Caco-2 (cell line): ENCODE data around the gene GJA5. TPM values are rescaled to one million over a fixed set of nuclear protein-coding genes. Genes with fewer than 3 reads are reported as not detected.
A peak's percentile ranks its signal among the peaks of the same experiment; 100 is the strongest.

ENCODE experiments used
- BruUV-seq: library from RNA; stranded (reverse); fragments of 400-500 nt; replicated peaks from 2 replicates; lab custom pipeline; 2021; lab: Mats Ljungman, UMichigan
- CTCF ChIA-PET: fragments of 300-600 bp; sonication (Branson Sonifier 250); formaldehyde crosslinking; loops from one replicate; lab custom pipeline; 2022; ENCODE audit warnings: antibody characterized with exemption; lab: Charles Lee
- POLR2A ChIA-PET: fragments of 300-600 bp; sonication (Branson Sonifier 250); formaldehyde crosslinking; loops from one replicate; lab custom pipeline; 2022; ENCODE audit warnings: antibody characterized with exemption; lab: Charles Lee
- DNase-seq, 2 experiments: peaks; one replicate each; pipeline versions ENCODE4 v3.0.0 to v3.0.0-alpha.2; 2020 to 2022
- H3K27me3 ChIP-seq: replicated peaks from 2 replicates; pipeline ENCODE4 v1.6.0; 2011; ENCODE audit warnings: low read length; ENCODE audit not compliant: control insufficient read depth, insufficient read depth
- H3K36me3 ChIP-seq: 2 replicates; pipeline ENCODE4 v1.5.1; 2011; ENCODE audit warnings: low read length; ENCODE audit not compliant: control insufficient read depth, insufficient read depth
- H3K4me1 ChIP-seq: fragments of 250-450 bp; sonication (Bioruptor Pico); 2 replicates; pipeline ENCODE4 v1.5.1; 2020; ENCODE audit warnings: mild to moderate bottlenecking
- H3K4me3 ChIP-seq: 2 replicates; pipeline ENCODE4 v1.5.1; 2011; ENCODE audit warnings: low read depth, mild to moderate bottlenecking, control low read depth, low read length
- H3K9me3 ChIP-seq: fragments of 250-450 bp; sonication (Bioruptor Pico); 2 replicates; pipeline ENCODE4 v1.5.1; 2020; ENCODE audit warnings: mild to moderate bottlenecking, moderate library complexity
- H3K27ac Mint-ChIP-seq: one replicate; pipeline ENCODE4 v1.8.0; 2022; ENCODE audit warnings: mixed read lengths; ENCODE audit not compliant: unreplicated experiment
- H3K27me3 Mint-ChIP-seq: one replicate; pipeline ENCODE4 v1.8.0; 2022; ENCODE audit warnings: mixed read lengths; ENCODE audit not compliant: insufficient read depth, unreplicated experiment
- H3K36me3 Mint-ChIP-seq: one replicate; pipeline ENCODE4 v1.8.0; 2022; ENCODE audit warnings: mild to moderate bottlenecking, mixed read lengths; ENCODE audit not compliant: insufficient read depth, unreplicated experiment
- H3K4me1 Mint-ChIP-seq: one replicate; pipeline ENCODE4 v1.8.0; 2022; ENCODE audit warnings: low read depth, mixed read lengths; ENCODE audit not compliant: unreplicated experiment
- H3K4me3 Mint-ChIP-seq: one replicate; pipeline ENCODE4 v1.8.0; 2022; ENCODE audit warnings: mild to moderate bottlenecking, moderate library complexity, mixed read lengths; ENCODE audit not compliant: unreplicated experiment
- H3K9me3 Mint-ChIP-seq: one replicate; pipeline ENCODE4 v1.8.0; 2022; ENCODE audit warnings: mixed read lengths; ENCODE audit not compliant: unreplicated experiment
- CTCF ChIP-seq, 2 experiments: fragments of 200-600 bp in 1 of 2; IDR thresholded peaks; 1 replicate in 1 of 2; 2 replicates in 1 of 2; pipeline versions ENCODE4 v1.5.1 to v1.8.0; 2011 to 2022; ENCODE audit warnings: antibody characterized with exemption in 1 of 2, control low read depth in 1 of 2, inconsistent platforms in 1 of 2, low read depth in 1 of 2, low read length in 1 of 2, mild to moderate bottlenecking in 1 of 2, moderate library complexity in 1 of 2; ENCODE audit not compliant: insufficient read depth in 1 of 2, severe bottlenecking in 1 of 2, unreplicated experiment in 1 of 2
- intact Hi-C: fragments of 100-400 bp; cut with micrococcal nuclease; formaldehyde crosslinking; loops from one replicate; pipeline ENCODE4 v1.10.0; 2022; ENCODE audit not compliant: unreplicated experiment
- total RNA-seq: library from RNA; stranded (reverse); gene quantifications from 2 replicates; pipeline ENCODE4 v1.2.3, GENCODE V29; 2022

GJA5 gene
- total RNA-seq, 1 experiment from 2014 or later = 0.75 TPM

DNA sequence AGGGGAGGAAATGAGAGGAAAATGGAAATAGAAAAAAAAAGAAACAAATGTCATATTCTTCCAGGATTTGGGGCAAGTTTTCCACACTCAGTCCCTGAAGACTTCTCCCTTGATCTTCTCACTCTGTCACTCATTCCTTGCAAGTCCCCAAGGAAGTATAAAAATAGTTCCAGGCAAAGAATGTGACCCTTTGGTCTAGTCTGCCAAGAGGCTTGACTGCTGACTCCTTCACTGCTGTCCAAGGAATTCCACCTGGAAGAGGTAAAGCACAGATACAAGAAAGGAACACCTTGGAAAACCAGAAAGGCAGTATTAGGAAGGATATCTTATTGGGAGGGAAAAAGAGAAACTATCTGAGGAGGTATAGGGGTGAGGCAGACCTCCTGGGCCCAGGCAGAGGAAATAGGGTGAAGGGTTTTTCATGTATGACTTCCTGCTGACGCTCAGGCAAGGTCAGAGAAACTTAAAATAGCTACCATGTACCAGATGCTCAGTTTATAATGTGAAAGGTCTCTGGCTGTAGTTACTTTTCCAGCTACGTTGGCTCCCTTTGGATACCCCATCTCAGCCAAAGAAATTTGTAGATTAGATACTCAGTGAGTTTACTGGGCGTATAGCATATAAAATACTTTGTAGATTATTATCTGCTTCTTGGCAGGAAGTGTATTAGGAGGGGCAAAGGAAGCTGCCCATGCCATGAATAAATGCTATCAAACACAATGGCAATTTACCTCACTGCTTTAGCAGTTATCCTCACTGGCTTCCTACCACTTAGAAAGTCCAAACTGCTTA is 2.0 kb upstream of the GJA5 start:
- peak; percentile 19 to 42 for DNase-seq
- Mint-ChIP-seq H3K9me3 (no peaks in the 10 kb centered on the region), H3K36me3 (no peaks in the 10 kb centered on the region), H3K4me1 (peaks cover 17% of the 10 kb centered on the region), H3K27me3 (no peaks in the 10 kb centered on the region), H3K27ac (no peak overlapping the region), H3K4me3 (no peak overlapping the region)
- TF ChIP-seq CTCF (IDR thresholded peaks at IDR 0.05; ENCODE audit: insufficient read depth in 1 of 2, low read depth in 1 of 2, low read length in 1 of 2, severe bottlenecking in 1 of 2, unreplicated experiment in 1 of 2) = no peak
- Histone ChIP-seq H3K27me3 (no peaks in the 10 kb centered on the region), H3K36me3 (no peaks in the 10 kb centered on the region), H3K9me3 (no peaks in the 10 kb centered on the region), H3K4me3 (no peak overlapping the region), H3K4me1 (peaks cover 31% of the 10 kb centered on the region)
- ChIA-PET POLR2A (no interaction called here), CTCF (no interaction called here)
- intact Hi-C loops = loop anchor here (5.0 kb wide), 1 partner anchor 45 kb away; no protein-coding TSS in a partner anchor
- no TSS peak for BruUV-seq

- CTCF ChIA-PET = no interaction called here
- Histone ChIP-seq H3K4me3 (no peak overlapping the region), H3K4me1 (peaks cover 42% of the 10 kb centered on the region), H3K9me3 (no peaks in the 10 kb centered on the region), H3K36me3 (no peaks in the 10 kb centered on the region), H3K27me3 (no peaks in the 10 kb centered on the region)
- H3K4me1 Mint-ChIP-seq = peaks cover 32% of the 10 kb centered on the region
- POLR2A ChIA-PET = no interaction called here
- no peaks in the 10 kb centered on the region for H3K9me3 Mint-ChIP-seq
- BruUV-seq = no TSS peak
- no peaks in the 10 kb centered on the region for H3K36me3 Mint-ChIP-seq
- no peaks in the 10 kb centered on the region for H3K27me3 Mint-ChIP-seq
- intact Hi-C loops = no loop called here
- TF ChIP-seq CTCF (IDR thresholded peaks at IDR 0.05; ENCODE audit: insufficient read depth in 1 of 2, low read depth in 1 of 2, low read length in 1 of 2, severe bottlenecking in 1 of 2, unreplicated experiment in 1 of 2) = no peak
- H3K4me3 Mint-ChIP-seq = no peak overlapping the region
- no peak overlapping the region for H3K27ac Mint-ChIP-seq
- no peak for DNase-seq
Measured at GRCh38 chr1:147758379-147759100, 1.9 kb downstream of the GJA5 start.

DNA sequence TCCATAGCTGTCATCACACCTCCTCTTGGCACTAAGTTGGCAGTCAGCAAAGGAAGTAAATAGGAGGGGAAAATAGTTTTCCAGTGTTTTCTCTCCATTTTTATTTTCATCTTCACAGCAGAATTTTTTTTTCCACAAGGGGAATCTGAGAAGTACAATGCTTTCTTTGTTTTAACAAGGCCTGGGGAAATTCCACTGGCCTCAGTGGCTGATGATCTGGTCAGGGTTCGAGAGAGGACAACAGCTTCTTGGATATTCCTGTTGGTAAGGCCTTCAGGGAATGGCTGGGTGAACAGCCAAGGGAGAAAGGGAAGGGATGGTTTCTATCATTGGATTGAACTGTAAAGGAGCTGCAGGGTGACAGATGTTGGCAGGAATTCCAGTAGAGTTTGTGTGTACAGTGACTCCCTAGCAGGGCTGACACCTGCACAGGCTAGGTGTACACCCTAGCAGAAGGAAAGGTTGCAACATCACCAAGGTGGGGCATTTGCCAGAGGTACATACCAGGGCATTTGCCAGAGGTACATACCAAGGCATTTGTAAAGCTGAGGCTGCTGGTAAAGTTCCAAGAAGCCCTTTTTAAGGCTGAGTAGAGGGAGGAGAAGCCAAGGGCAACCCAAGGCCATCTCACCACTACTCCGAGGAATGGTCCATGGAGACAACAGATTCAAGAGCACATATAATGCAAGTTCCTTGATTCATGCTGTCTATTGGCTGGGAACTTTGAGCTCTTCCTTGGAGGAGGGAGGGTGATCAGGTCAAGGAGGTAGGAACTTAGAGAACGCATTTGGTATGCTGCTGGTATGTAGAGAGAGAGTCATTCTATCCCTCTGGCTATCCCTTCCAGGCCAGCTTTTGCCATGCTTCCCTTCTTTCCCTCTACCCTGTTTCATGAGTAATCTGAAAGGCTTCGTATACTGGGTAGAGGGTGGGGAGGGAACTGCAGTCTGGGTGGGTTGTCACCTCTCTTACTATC is 3.1 kb downstream of the GJA5 start:
- no peaks in the 10 kb centered on the region for H3K27me3 Mint-ChIP-seq
- intact Hi-C loops = no loop called here

More for the DNA sequence above, 3.1 kb downstream of the GJA5 start:
- Histone ChIP-seq H3K9me3 (no peaks in the 10 kb centered on the region), H3K4me1 (peaks cover 35% of the 10 kb centered on the region), H3K4me3 (no peak overlapping the region), H3K27me3 (no peaks in the 10 kb centered on the region), H3K36me3 (no peaks in the 10 kb centered on the region)
- no peak overlapping the region for H3K27ac Mint-ChIP-seq
- no peak overlapping the region for H3K4me3 Mint-ChIP-seq
- H3K4me1 Mint-ChIP-seq = peaks cover 29% of the 10 kb centered on the region
- POLR2A ChIA-PET = no interaction called here
- BruUV-seq = no TSS peak
- no peak for TF ChIP-seq CTCF (IDR thresholded peaks at IDR 0.05; ENCODE audit: insufficient read depth in 1 of 2, low read depth in 1 of 2, low read length in 1 of 2, severe bottlenecking in 1 of 2, unreplicated experiment in 1 of 2)
- DNase-seq = peak in 1 of 2 experiments; percentile 60
- CTCF ChIA-PET = no interaction called here
- H3K36me3 Mint-ChIP-seq = no peaks in the 10 kb centered on the region
- no peaks in the 10 kb centered on the region for H3K9me3 Mint-ChIP-seq
